Measurements from ENCODE around the gene STX8.
"Not testable (repeated sequence)": the region's sequence is repeated elsewhere in the genome, so short reads cannot be mapped to it uniquely, and the experiment has no call there.

The STX8 gene

GRCh38 chr17:9266031-9266680 is 309.5 kb downstream of the STX8 start:
- H3K27ac Mint-ChIP-seq: peak overlapping the region; percentile 88

GRCh38 chr17:9261081-9262012 is 314.3 kb downstream of the STX8 start:
- peak overlapping the region; percentile 93 for H3K27ac Mint-ChIP-seq
- H3K36me3 Mint-ChIP-seq (ENCODE audit: low read depth): peaks cover 4% of the 10 kb centered on the region
- no peak for DNase-seq
- peaks cover 11% of the 10 kb centered on the region for H3K9me3 Mint-ChIP-seq
- peaks cover 12% of the 10 kb centered on the region for H3K27me3 Mint-ChIP-seq (ENCODE audit: low read depth, poor library complexity)
- H3K4me3 Mint-ChIP-seq: no peak overlapping the region
- H3K4me1 Mint-ChIP-seq: peaks cover 58% of the 10 kb centered on the region
- TF ChIP-seq CTCF (IDR thresholded peaks at IDR 0.05): no peak

More at GRCh38 chr17:9266031-9266680, 309.5 kb downstream of the STX8 start:
- no peak for DNase-seq
- Mint-ChIP-seq H3K4me1 (peaks cover 43% of the 10 kb centered on the region), H3K4me3 (no peak overlapping the region), H3K9me3 (peaks cover 11% of the 10 kb centered on the region), H3K36me3 (ENCODE audit: low read depth) (peaks cover 4% of the 10 kb centered on the region), H3K27me3 (ENCODE audit: low read depth, poor library complexity) (peaks cover 5% of the 10 kb centered on the region)
- no peak for TF ChIP-seq CTCF (IDR thresholded peaks at IDR 0.05)

GRCh38 chr17:9259419-9259818 is 316.2 kb downstream of the STX8 start:
- peaks cover 14% of the 10 kb centered on the region for H3K27me3 Mint-ChIP-seq (ENCODE audit: low read depth, poor library complexity)
- H3K27ac Mint-ChIP-seq: peak overlapping the region; percentile 24
- DNase-seq: no peak
- H3K9me3 Mint-ChIP-seq: peaks cover 11% of the 10 kb centered on the region
- peaks cover 4% of the 10 kb centered on the region for H3K36me3 Mint-ChIP-seq (ENCODE audit: low read depth)
- H3K4me3 Mint-ChIP-seq: peak overlapping the region; percentile 5
- H3K4me1 Mint-ChIP-seq: peaks cover 58% of the 10 kb centered on the region
- no peak for TF ChIP-seq CTCF (IDR thresholded peaks at IDR 0.05)

GRCh38 chr17:9258115-9259015 is 317.3 kb downstream of the STX8 start:
- Mint-ChIP-seq H3K36me3 (ENCODE audit: low read depth) (no peaks in the 10 kb centered on the region), H3K9me3 (peaks cover under 1% of the 10 kb centered on the region), H3K4me1 (peaks cover 63% of the 10 kb centered on the region), H3K4me3 (no peak overlapping the region), H3K27ac (peak overlapping the region; percentile 38), H3K27me3 (ENCODE audit: low read depth, poor library complexity) (peaks cover 16% of the 10 kb centered on the region)
- DNase-seq: no peak
- no peak for TF ChIP-seq CTCF (IDR thresholded peaks at IDR 0.05)

- Mint-ChIP-seq H3K27me3 (ENCODE audit: low read depth, poor library complexity) (peaks cover 16% of the 10 kb centered on the region), H3K4me1 (peaks cover 65% of the 10 kb centered on the region)
- not testable (repeated sequence) for H3K4me3 Mint-ChIP-seq; DNase-seq; H3K9me3 Mint-ChIP-seq; H3K27ac Mint-ChIP-seq; H3K36me3 Mint-ChIP-seq (ENCODE audit: low read depth)
Observed at GRCh38 chr17:9257630-9257965, 318.0 kb downstream of the STX8 start.

Measured in nephron progenitor cell (in vitro differentiated cells).